Mesendoderm (in vitro differentiated cells): ENCODE measurements around the gene BCAR3.
"Not testable (repeated sequence)": the region's sequence is repeated elsewhere in the genome, so short reads cannot be mapped to it uniquely, and the experiment has no call there.

Experiments used
- DNase-seq: peaks from one replicate; pipeline ENCODE4 v3.0.0; 2013
- H2AK5ac ChIP-seq: 2 replicates; pipeline ENCODE4 v1.6.1; 2013; ENCODE audit warnings: low read length, inconsistent platforms
- H2BK120ac ChIP-seq: 2 replicates; pipeline ENCODE4 v1.6.1; 2013; ENCODE audit warnings: low read depth, mild to moderate bottlenecking, low read length, moderate library complexity, mixed read lengths
- H2BK15ac ChIP-seq: replicated peaks from 2 replicates; pipeline ENCODE4 v1.6.1; 2013; ENCODE audit warnings: low read depth, mild to moderate bottlenecking, moderate library complexity
- H2BK5ac ChIP-seq: 2 replicates; pipeline ENCODE4 v1.6.1; 2013; ENCODE audit warnings: low read length, inconsistent platforms
- H3K18ac ChIP-seq: 2 replicates; pipeline ENCODE4 v1.6.1; 2013; ENCODE audit warnings: mild to moderate bottlenecking, low read length, mixed read lengths
- H3K23ac ChIP-seq: one replicate; pipeline ENCODE4 v1.6.1; 2013; ENCODE audit warnings: low read length
- H3K27ac ChIP-seq: 2 replicates; pipeline ENCODE4 v1.5.1; 2013; ENCODE audit warnings: low read depth, mild to moderate bottlenecking, inconsistent platforms, low read length, moderate library complexity
- H3K27me3 ChIP-seq: 2 replicates; pipeline ENCODE4 v1.6.1; 2013; ENCODE audit warnings: low read length, control low read depth, mild to moderate bottlenecking, inconsistent platforms; ENCODE audit not compliant: insufficient read depth, poor library complexity
- H3K36me3 ChIP-seq: 2 replicates; pipeline ENCODE4 v1.6.1; 2013; ENCODE audit warnings: low read length, inconsistent platforms; ENCODE audit not compliant: control insufficient read depth, insufficient read depth
- H3K4ac ChIP-seq: one replicate; pipeline ENCODE4 v1.6.1; 2013; ENCODE audit warnings: low read depth, mild to moderate bottlenecking, low read length, moderate library complexity
- H3K4me1 ChIP-seq: 2 replicates; pipeline ENCODE4 v1.6.1; 2013; ENCODE audit warnings: low read depth, low read length, inconsistent platforms; ENCODE audit not compliant: control insufficient read depth
- H3K4me2 ChIP-seq: 2 replicates; pipeline ENCODE4 v1.6.1; 2013; ENCODE audit warnings: low read length
- H3K4me3 ChIP-seq: 2 replicates; pipeline ENCODE4 v1.5.1; 2013; ENCODE audit warnings: mild to moderate bottlenecking, low read length
- H3K56ac ChIP-seq: one replicate; pipeline ENCODE4 v1.6.1; 2013; ENCODE audit warnings: low read length
- H3K79me1 ChIP-seq: 2 replicates; pipeline ENCODE4 v1.6.1; 2013; ENCODE audit warnings: low read length, inconsistent platforms
- H3K79me2 ChIP-seq: 2 replicates; pipeline ENCODE4 v1.6.1; 2013; ENCODE audit warnings: mild to moderate bottlenecking, low read length; ENCODE audit not compliant: control insufficient read depth, insufficient read depth
- H3K9ac ChIP-seq: 2 replicates; pipeline ENCODE4 v1.6.1; 2013; ENCODE audit warnings: low read length, inconsistent platforms
- H4K5ac ChIP-seq: one replicate; pipeline ENCODE4 v1.6.1; 2013; ENCODE audit warnings: low read length
- H4K8ac ChIP-seq: one replicate; pipeline ENCODE4 v1.6.1; 2013; ENCODE audit warnings: low read depth, mild to moderate bottlenecking, control low read depth, low read length, moderate library complexity
- WGBS: extraction: QIAGEN DNeasy Blood & Tissue Kit; methylation state at CpG from one replicate; pipeline ENCODE4 v1.1.7; 2013; ENCODE audit warnings: low lambda C conversion rate, missing lambda C conversion rate; ENCODE audit not compliant: insufficient coverage; ENCODE audit errors: extremely low coverage; 5-methylcytosine and 5-hydroxymethylcytosine counted together

BCAR3 gene

DNA sequence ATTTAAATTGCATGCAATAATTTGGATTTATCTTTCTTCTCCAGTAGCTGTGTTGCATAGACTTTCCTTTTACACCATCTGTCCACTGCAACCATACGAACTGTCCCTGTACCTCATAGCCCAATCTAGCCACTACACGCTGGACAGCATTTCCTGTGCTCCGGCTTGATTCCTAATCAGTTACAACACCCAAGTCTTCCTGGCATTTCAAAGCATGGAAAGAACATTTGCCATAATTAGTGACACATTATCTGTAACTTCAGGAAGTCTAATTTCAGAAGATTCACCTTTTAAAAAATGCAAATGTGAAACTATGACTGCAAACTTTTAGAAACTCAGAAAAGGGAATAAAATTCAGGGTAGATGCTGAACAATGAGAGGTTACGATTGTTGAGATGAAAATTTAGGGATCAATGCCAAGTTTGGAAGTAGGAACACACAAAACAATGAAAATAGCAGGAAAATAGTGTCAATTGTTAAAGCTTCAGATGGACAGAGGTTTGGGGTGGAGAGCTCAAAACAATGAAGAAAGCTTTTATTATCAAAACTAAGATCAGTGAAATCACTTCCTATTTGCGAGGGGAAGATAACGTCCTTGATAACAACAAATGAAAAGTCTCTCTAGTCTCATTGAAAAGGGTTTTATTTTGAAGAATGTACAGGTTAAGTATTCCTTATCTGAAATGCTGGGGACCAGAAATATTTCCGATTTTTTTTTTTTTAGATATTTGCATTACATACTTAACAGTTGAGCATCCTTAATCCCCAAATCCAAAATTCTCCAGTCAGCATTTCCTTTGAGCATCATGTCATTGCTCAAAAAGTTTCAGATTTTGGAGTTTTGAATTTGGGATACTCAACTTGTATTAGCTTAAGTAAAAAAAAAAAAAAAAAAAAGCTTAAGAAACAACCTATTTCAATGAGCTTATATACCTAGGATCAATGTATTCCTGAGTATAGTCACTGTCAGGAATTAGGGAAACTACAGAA, 126.5 kb downstream of the BCAR3 start:
- H3K4ac ChIP-seq = no peak overlapping the region
- H3K27me3 ChIP-seq = no peaks in the 10 kb centered on the region
- no peak overlapping the region for H2BK5ac ChIP-seq
- H3K36me3 ChIP-seq = peaks cover 3% of the 10 kb centered on the region
- H3K9ac ChIP-seq = no peak overlapping the region
- H2BK15ac ChIP-seq = no peak overlapping the region
- H3K4me3 ChIP-seq = no peak overlapping the region
- H4K5ac ChIP-seq = no peak overlapping the region
- WGBS = no CpG with 5 or more reads among the region's 7 CpGs
- H2BK120ac ChIP-seq = no peak overlapping the region
- H3K4me2 ChIP-seq = no peak overlapping the region
- no peak overlapping the region for H3K56ac ChIP-seq
- H3K79me1 ChIP-seq = peaks cover 2% of the 10 kb centered on the region
- DNase-seq = no peak
- H3K27ac ChIP-seq = no peak overlapping the region
- no peak overlapping the region for H4K8ac ChIP-seq
- H2AK5ac ChIP-seq = no peak overlapping the region
- no peak overlapping the region for H3K23ac ChIP-seq
- peaks cover 6% of the 10 kb centered on the region for H3K4me1 ChIP-seq
- H3K18ac ChIP-seq = no peak overlapping the region
- H3K79me2 ChIP-seq = no peaks in the 10 kb centered on the region

DNA sequence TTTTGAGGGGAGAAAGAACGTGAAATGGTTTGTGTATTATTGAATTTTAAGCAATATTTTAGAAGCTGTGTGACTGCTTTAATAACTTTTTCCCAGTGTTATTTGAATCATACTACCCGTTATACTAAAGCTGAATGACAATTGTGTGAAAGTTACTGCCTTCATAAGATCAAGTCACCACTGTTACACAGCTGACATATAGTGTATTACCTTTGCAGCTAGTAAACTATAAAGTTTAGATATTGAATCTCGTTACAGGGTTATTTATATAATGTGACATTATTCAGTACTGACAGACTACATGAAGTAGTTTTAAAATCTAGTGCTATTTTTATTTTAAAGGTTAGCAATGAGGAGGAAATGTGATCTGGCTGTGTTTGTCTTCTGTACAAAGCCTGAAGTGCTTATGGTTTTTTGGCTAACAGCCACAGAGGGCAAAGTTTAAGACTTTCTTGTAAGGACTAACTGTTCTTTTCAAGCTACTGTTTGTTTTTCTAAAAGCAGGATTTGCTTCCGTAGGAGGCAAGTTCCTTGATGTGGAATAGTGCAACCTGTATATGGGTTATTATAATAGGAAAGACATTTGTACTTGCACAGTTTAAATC, 127.6 kb downstream of the BCAR3 start:
- not testable (repeated sequence) for H2BK15ac ChIP-seq, H2BK120ac ChIP-seq, H4K5ac ChIP-seq, H3K9ac ChIP-seq, H4K8ac ChIP-seq, H3K18ac ChIP-seq, H3K79me1 ChIP-seq, H3K4me1 ChIP-seq, H3K4me3 ChIP-seq, H2AK5ac ChIP-seq, H2BK5ac ChIP-seq, DNase-seq, H3K4me2 ChIP-seq, H3K23ac ChIP-seq, H3K4ac ChIP-seq, H3K27me3 ChIP-seq, H3K56ac ChIP-seq, H3K27ac ChIP-seq, H3K79me2 ChIP-seq, H3K36me3 ChIP-seq
- WGBS = no CpG with 5 or more reads among the region's 4 CpGs

DNA sequence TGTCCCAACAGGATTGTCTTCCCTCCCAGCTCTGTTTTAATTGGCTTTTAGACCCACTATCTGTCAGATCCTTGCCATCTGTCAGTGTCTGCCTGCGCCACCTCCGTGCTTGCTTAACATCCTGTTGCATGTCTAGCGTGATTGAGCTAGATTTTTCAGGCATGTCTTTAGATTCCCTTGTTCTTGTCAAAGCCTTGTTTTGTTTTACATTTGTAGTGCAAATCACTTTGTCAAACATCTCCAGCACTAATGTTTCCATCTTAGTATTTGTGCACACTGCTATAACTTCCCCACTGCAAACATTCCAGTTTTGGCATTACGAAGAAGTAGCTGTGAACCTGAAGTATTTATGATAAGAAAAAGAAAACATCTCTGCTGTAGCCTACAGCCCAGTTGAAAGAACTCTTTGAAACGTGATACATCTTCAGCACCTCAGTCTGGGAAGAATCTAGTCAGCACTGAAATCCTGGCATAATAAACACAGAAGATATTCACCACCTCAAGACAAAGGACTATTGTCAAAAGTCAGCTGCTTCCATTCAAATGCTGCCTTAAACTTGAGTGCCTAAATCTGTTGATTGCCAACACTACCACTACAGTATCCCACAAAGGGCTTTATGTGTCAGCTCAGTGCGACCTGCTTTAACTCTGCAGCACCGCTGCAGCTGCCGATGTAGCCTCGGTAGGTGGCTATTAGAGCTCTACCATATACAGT, 128.7 kb downstream of the BCAR3 start:
- DNase-seq = no peak
- H3K4ac ChIP-seq = no peak overlapping the region
- H3K4me3 ChIP-seq = no peak overlapping the region
- no peak overlapping the region for H3K18ac ChIP-seq
- no peak overlapping the region for H2BK5ac ChIP-seq
- no peak overlapping the region for H3K9ac ChIP-seq
- H3K4me1 ChIP-seq = peaks cover 6% of the 10 kb centered on the region
- H3K27me3 ChIP-seq = no peaks in the 10 kb centered on the region
- no peak overlapping the region for H2BK15ac ChIP-seq
- WGBS = no CpG with 5 or more reads among the region's 9 CpGs
- H4K8ac ChIP-seq = no peak overlapping the region
- H3K27ac ChIP-seq = no peak overlapping the region
- peaks cover 5% of the 10 kb centered on the region for H3K36me3 ChIP-seq
- no peak overlapping the region for H2BK120ac ChIP-seq
- H3K79me2 ChIP-seq = no peaks in the 10 kb centered on the region
- H2AK5ac ChIP-seq = no peak overlapping the region
- H3K23ac ChIP-seq = no peak overlapping the region
- no peak overlapping the region for H3K4me2 ChIP-seq
- H3K79me1 ChIP-seq = peaks cover 2% of the 10 kb centered on the region
- H4K5ac ChIP-seq = no peak overlapping the region
- H3K56ac ChIP-seq = no peak overlapping the region

DNA sequence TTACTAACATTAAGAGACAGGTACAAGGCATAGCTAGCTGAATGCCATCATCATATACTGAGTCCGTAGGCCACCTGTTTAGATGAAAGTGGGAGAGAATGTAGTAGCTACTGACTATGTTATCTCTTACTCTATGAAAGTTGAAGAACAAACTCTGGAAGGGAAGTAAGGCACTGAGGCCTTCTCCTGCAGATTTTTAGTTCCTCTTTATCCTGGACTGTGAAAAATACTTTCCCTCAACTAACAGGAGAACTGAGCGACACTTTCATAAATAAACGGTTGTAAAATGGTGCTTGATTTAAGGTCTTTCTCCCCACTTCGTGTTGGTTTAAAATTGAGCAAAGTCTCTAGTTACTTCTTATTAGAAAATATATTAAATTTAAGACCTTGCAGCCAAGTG, 131.8 kb downstream of the BCAR3 start:
- Histone ChIP-seq H2BK5ac (no peak overlapping the region), H3K4ac (no peak overlapping the region), H3K27ac (no peak overlapping the region), H3K56ac (no peak overlapping the region), H3K27me3 (no peaks in the 10 kb centered on the region), H3K23ac (no peak overlapping the region), H3K79me1 (peaks cover 2% of the 10 kb centered on the region), H4K8ac (no peak overlapping the region), H2AK5ac (no peak overlapping the region), H3K4me2 (no peak overlapping the region), H3K4me1 (peaks cover 5% of the 10 kb centered on the region), H3K4me3 (no peak overlapping the region), H3K36me3 (peaks cover 4% of the 10 kb centered on the region), H4K5ac (no peak overlapping the region), H3K9ac (no peak overlapping the region), H2BK15ac (no peak overlapping the region), H3K18ac (no peak overlapping the region), H2BK120ac (no peak overlapping the region), H3K79me2 (no peaks in the 10 kb centered on the region)
- WGBS = no CpG with 5 or more reads among the region's 4 CpGs
- DNase-seq = no peak

DNA sequence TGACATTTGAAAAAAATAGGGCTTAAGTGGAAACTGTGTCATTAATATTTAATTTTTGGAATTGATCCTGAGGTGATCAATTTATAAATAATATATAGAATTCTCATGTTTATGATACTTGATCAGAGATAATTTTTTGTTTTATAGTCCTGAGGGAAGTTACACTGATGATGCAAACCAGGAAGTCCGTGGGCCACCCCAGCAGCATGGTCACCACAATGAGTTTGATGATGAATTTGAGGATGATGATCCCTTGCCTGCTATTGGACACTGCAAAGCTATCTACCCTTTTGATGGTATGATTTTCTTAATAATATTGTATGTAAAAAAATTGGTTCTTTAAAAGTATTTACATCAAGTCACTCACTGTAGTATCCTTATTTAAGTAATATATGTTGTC, 132.5 kb downstream of the BCAR3 start:
- no CpG with 5 or more reads among the region's 1 CpG for WGBS
- H2BK5ac ChIP-seq = no peak overlapping the region
- DNase-seq = no peak
- H2BK15ac ChIP-seq = no peak overlapping the region
- H3K4ac ChIP-seq = no peak overlapping the region
- H3K4me3 ChIP-seq = no peak overlapping the region
- H3K79me1 ChIP-seq = peaks cover 2% of the 10 kb centered on the region
- H3K27ac ChIP-seq = no peak overlapping the region
- H2BK120ac ChIP-seq = no peak overlapping the region
- peaks cover 3% of the 10 kb centered on the region for H3K36me3 ChIP-seq
- H3K4me2 ChIP-seq = no peak overlapping the region
- H4K8ac ChIP-seq = no peak overlapping the region
- H3K56ac ChIP-seq = no peak overlapping the region
- no peak overlapping the region for H2AK5ac ChIP-seq
- no peak overlapping the region for H4K5ac ChIP-seq
- H3K9ac ChIP-seq = no peak overlapping the region
- H3K27me3 ChIP-seq = no peaks in the 10 kb centered on the region
- H3K4me1 ChIP-seq = peaks cover 4% of the 10 kb centered on the region
- H3K23ac ChIP-seq = no peak overlapping the region
- H3K79me2 ChIP-seq = no peaks in the 10 kb centered on the region
- H3K18ac ChIP-seq = no peak overlapping the region
